Measurements from ENCODE around the gene GAD1.

GRCh38 chr2:170897108-170897507, 80.4 kb downstream of the GAD1 start:
- TF ChIP-seq MAX (IDR thresholded peaks at IDR 0.05) (no peak), EP300 (IDR thresholded peaks at IDR 0.05; ENCODE audit: borderline replicate concordance) (no peak), TEAD4 (IDR thresholded peaks at IDR 0.05) (no peak), ZBTB7A (IDR thresholded peaks at IDR 0.05; ENCODE audit: low read depth) (no peak), RAD21 (IDR thresholded peaks at IDR 0.05; ENCODE audit: low read depth) (no peak), YY1 (IDR thresholded peaks at IDR 0.05; ENCODE audit: low read depth) (no peak), REST (IDR thresholded peaks at IDR 0.05; ENCODE audit: low read depth) (no peak), EGR1 (IDR thresholded peaks at IDR 0.05) (no peak), USF1 (IDR thresholded peaks at IDR 0.05) (no peak), FOXM1 (IDR thresholded peaks at IDR 0.05; ENCODE audit: borderline replicate concordance, low read depth) (no peak)
